HFFc6 (cell line): ENCODE data around the gene CDC42BPA. TPM values are rescaled to one million over a fixed set of nuclear protein-coding genes. Genes with fewer than 3 reads are reported as not detected.

ENCODE experiments used
- DNase-seq: peaks from one replicate; pipeline ENCODE4 v3.0.0-alpha.2; 2018
- H3K27ac Mint-ChIP-seq: 2 replicates; pipeline ENCODE4 v1.8.0; 2020; ENCODE audit warnings: mild to moderate bottlenecking, mixed read lengths
- H3K27me3 Mint-ChIP-seq: 2 replicates; pipeline ENCODE4 v1.8.0; 2021; ENCODE audit warnings: mild to moderate bottlenecking, moderate library complexity, mixed read lengths; ENCODE audit not compliant: insufficient read depth
- H3K36me3 Mint-ChIP-seq: 2 replicates; pipeline ENCODE4 v1.8.0; 2021; ENCODE audit warnings: low read depth, mixed read lengths
- H3K4me1 Mint-ChIP-seq: 2 replicates; pipeline ENCODE4 v1.8.0; 2020; ENCODE audit warnings: low read depth, mixed read lengths
- H3K4me3 Mint-ChIP-seq: 2 replicates; pipeline ENCODE4 v1.8.0; 2020; ENCODE audit warnings: mild to moderate bottlenecking, moderate library complexity, mixed read lengths
- H3K9me3 Mint-ChIP-seq: 2 replicates; pipeline ENCODE4 v1.8.0; 2020; ENCODE audit warnings: mild to moderate bottlenecking, mixed read lengths
- total RNA-seq, 6 experiments: library from RNA; stranded (reverse); fragmentation: NEBNext Ultra II Directional; extraction: Animal tissue kit (Norgen Biotek cat#: 25700); gene quantifications; 2 replicates in 1 of 6; 3 replicates in 5 of 6; pipeline ENCODE4 v1.2.3, GENCODE V29; 2021
- TF ChIP-seq, protein P1 (sequence below): fragments of 200-600 bp; sonication (generic); IDR thresholded peaks from 2 replicates; pipeline ENCODE4 v1.5.0; 2021; ENCODE audit warnings: antibody characterized with exemption, mild to moderate bottlenecking

Gene CDC42BPA
- total RNA-seq, 6 experiments from 2014 or later: 32.8 to 37.8 (median 35.8) TPM

DNA sequence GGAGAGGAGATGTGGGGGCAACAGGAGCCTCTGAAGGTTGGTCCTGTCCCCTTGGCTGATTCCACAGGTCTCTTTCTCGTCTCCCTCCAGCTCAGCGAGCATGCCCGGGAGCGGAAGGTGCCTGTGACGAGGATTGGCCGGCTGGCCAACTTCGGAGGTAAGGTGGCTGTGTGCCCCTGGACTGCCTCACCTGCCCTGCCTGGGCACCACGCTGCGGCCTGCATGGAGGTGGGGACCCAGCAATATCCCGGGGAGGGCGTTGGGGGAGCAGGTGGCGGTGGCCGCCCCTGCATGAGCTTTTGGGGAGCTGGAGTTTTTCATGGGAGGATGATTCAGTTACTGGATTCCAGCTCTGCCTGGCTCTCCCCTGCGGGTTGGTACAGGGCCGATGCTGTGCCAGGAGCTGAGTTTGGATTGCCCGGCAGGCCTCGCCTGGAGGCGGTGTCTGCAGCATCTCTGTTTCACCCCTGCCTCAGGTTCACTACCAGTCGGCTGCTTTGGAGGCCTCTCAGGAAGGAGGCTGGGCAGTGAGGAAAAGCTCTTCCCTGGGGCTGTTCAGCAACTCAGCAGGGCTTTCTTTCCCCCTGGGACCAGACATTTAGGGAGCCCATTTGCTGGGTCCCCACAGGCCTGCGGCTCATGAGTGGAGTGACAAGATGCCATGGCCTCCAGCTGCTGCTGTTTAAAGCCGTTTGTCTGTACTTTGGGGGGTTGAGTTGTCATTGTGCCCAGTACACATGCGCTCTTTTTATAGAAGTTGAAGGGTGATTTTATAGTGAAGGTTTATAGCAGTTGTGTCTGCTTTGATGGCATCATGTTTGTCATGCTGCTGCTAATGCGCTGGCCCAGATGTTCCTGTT lies 352.5 kb downstream of the CDC42BPA start:
- TF ChIP-seq, protein P1, sequence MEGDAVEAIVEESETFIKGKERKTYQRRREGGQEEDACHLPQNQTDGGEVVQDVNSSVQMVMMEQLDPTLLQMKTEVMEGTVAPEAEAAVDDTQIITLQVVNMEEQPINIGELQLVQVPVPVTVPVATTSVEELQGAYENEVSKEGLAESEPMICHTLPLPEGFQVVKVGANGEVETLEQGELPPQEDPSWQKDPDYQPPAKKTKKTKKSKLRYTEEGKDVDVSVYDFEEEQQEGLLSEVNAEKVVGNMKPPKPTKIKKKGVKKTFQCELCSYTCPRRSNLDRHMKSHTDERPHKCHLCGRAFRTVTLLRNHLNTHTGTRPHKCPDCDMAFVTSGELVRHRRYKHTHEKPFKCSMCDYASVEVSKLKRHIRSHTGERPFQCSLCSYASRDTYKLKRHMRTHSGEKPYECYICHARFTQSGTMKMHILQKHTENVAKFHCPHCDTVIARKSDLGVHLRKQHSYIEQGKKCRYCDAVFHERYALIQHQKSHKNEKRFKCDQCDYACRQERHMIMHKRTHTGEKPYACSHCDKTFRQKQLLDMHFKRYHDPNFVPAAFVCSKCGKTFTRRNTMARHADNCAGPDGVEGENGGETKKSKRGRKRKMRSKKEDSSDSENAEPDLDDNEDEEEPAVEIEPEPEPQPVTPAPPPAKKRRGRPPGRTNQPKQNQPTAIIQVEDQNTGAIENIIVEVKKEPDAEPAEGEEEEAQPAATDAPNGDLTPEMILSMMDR: no peak
- H3K36me3 Mint-ChIP-seq: no peaks in the 10 kb centered on the region; the same call in 1 of the 2 replicates
- H3K4me1 Mint-ChIP-seq: no peaks in the 10 kb centered on the region
- H3K9me3 Mint-ChIP-seq: no peaks in the 10 kb centered on the region
- no peak overlapping the region for H3K4me3 Mint-ChIP-seq
- DNase-seq: no peak
- H3K27me3 Mint-ChIP-seq: peaks cover 2% of the 10 kb centered on the region
- H3K27ac Mint-ChIP-seq: no peak overlapping the region

- no peak for DNase-seq
- Mint-ChIP-seq H3K27ac (no peak overlapping the region), H3K4me1 (no peaks in the 10 kb centered on the region), H3K4me3 (no peak overlapping the region), H3K27me3 (peaks cover 1% of the 10 kb centered on the region), H3K9me3 (peaks cover under 1% of the 10 kb centered on the region; the same call in 1 of the 2 replicates), H3K36me3 (no peaks in the 10 kb centered on the region; the same call in 1 of the 2 replicates)
- TF ChIP-seq, protein P1: no peak
Measured at GRCh38 chr1:226964611-226965486, 353.4 kb downstream of the CDC42BPA start.

DNA sequence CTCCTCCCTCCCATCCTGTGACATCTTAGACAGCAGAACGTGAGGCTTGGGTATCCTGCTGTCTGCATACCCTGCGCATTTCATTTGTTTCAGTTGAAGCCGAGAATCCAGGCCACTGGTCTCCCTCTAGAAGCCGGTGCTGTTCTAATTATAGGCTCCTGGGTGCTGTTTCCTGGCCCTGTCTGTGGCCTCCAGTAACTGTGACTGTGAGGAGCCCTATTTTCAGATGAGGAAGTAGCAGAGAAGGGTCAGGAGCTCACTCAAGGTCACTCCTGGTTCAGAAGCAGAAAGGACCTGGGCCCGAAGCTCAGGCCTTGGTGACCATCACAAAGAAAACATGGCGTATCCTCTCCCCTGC lies 354.2 kb downstream of the CDC42BPA start:
- TF ChIP-seq, protein P1: no peak
- no peak overlapping the region for H3K27ac Mint-ChIP-seq
- no peaks in the 10 kb centered on the region; the same call in 1 of the 2 replicates for H3K36me3 Mint-ChIP-seq
- peaks cover 5% of the 10 kb centered on the region; the same call in 1 of the 2 replicates for H3K9me3 Mint-ChIP-seq
- no peak overlapping the region for H3K4me3 Mint-ChIP-seq
- no peaks in the 10 kb centered on the region; the same call in 1 of the 2 replicates for H3K27me3 Mint-ChIP-seq
- DNase-seq: no peak
- H3K4me1 Mint-ChIP-seq: no peaks in the 10 kb centered on the region

- Mint-ChIP-seq H3K9me3 (peaks cover 5% of the 10 kb centered on the region; the same call in 1 of the 2 replicates), H3K36me3 (no peaks in the 10 kb centered on the region; the same call in 1 of the 2 replicates), H3K4me3 (no peak overlapping the region), H3K4me1 (no peaks in the 10 kb centered on the region), H3K27me3 (no peaks in the 10 kb centered on the region; the same call in 1 of the 2 replicates), H3K27ac (no peak overlapping the region)
- TF ChIP-seq, protein P1: no peak
- DNase-seq: no peak
Measured at GRCh38 chr1:226962421-226963391, 355.6 kb downstream of the CDC42BPA start.
